ENCODE data around the gene GPR78.

GRCh38 chr4:8602686-8603430 lies 22.7 kb downstream of the GPR78 start:
- no peak for TF ChIP-seq ATF2 (IDR thresholded peaks at IDR 0.05; ENCODE audit: low read length)
- TF ChIP-seq SIN3A (conservative IDR thresholded peaks at IDR 0.05 in 1 of 2, IDR thresholded peaks at IDR 0.05 in 1 of 2; ENCODE audit: low read depth in 1 of 2, low read length in 2 of 2), result no peak
- no peak for TF ChIP-seq CTCF (IDR thresholded peaks at IDR 0.05; ENCODE audit: control extremely low read depth in 1 of 3, insufficient read depth in 1 of 3, low read depth in 1 of 3, low read length in 3 of 3)

Data from H1 (cell line).